HepG2 (cell line): ENCODE measurements around the gene ZNF606.

Source experiments
- BCLAF1 ChIP-seq: fragments of 450-650 bp; IDR thresholded peaks from 2 replicates; pipeline ENCODE4 v1.6.1; 2017; ENCODE audit warnings: mild to moderate bottlenecking
- CTCF ChIP-seq: sonication (generic); formaldehyde crosslinking; IDR thresholded peaks from 2 replicates; pipeline ENCODE4 v1.5.0; 2020; ENCODE audit warnings: mild to moderate bottlenecking, missing genetic modification reagents, moderate library complexity
- DNMT1 ChIP-seq: sonication (generic); formaldehyde crosslinking; IDR thresholded peaks from 2 replicates; pipeline ENCODE4 v1.5.1; 2020; ENCODE audit warnings: mild to moderate bottlenecking, missing genetic modification reagents
- FOXA1 ChIP-seq, 2 experiments: fragments of 450-650 bp in 1 of 2; sonication (generic) in 1 of 2; formaldehyde crosslinking in 1 of 2; IDR thresholded peaks; 2 replicates each; pipeline versions ENCODE4 v1.4.0 to v1.6.1; 2016 to 2020; ENCODE audit warnings: missing genetic modification reagents in 1 of 2
- KDM1A ChIP-seq: IDR thresholded peaks from 2 replicates; pipeline ENCODE4 v1.6.1; 2016; ENCODE audit warnings: missing compliant biosample characterization
- MZF1 ChIP-seq: sonication (generic); formaldehyde crosslinking; IDR thresholded peaks from 2 replicates; pipeline ENCODE4 v1.8.1; 2023; ENCODE audit warnings: mild to moderate bottlenecking, missing genetic modification reagents, borderline replicate concordance
- NFYC ChIP-seq: IDR thresholded peaks from 2 replicates; pipeline ENCODE4 v1.6.1; 2016; ENCODE audit warnings: missing genetic modification reagents, missing compliant biosample characterization
- ZMYM3 ChIP-seq: sonication (generic); formaldehyde crosslinking; IDR thresholded peaks from 2 replicates; pipeline ENCODE4 v1.5.1; 2020; ENCODE audit warnings: mild to moderate bottlenecking, missing genetic modification reagents
- ZNF121 ChIP-seq: sonication (generic); formaldehyde crosslinking; IDR thresholded peaks from 2 replicates; pipeline ENCODE4 v1.5.0; 2020; ENCODE audit warnings: mild to moderate bottlenecking, missing genetic modification reagents
- ZNF317 ChIP-seq: sonication (generic); formaldehyde crosslinking; IDR thresholded peaks from 2 replicates; pipeline ENCODE4 v1.5.0; 2020; ENCODE audit warnings: mild to moderate bottlenecking, missing genetic modification reagents
- ZNF382 ChIP-seq: sonication (generic); formaldehyde crosslinking; IDR thresholded peaks from 2 replicates; pipeline ENCODE4 v1.5.0; 2020; ENCODE audit warnings: missing genetic modification reagents, mild to moderate bottlenecking, borderline replicate concordance
- TF ChIP-seq, protein P1 (sequence below): IDR thresholded peaks from 2 replicates; pipeline ENCODE4 v1.6.1; 2016
- TF ChIP-seq, protein P2 (sequence below): sonication (generic); formaldehyde crosslinking; IDR thresholded peaks from 2 replicates; pipeline ENCODE4 v1.5.0; 2020; ENCODE audit warnings: mild to moderate bottlenecking, low read depth, missing genetic modification reagents, borderline replicate concordance

DNA sequence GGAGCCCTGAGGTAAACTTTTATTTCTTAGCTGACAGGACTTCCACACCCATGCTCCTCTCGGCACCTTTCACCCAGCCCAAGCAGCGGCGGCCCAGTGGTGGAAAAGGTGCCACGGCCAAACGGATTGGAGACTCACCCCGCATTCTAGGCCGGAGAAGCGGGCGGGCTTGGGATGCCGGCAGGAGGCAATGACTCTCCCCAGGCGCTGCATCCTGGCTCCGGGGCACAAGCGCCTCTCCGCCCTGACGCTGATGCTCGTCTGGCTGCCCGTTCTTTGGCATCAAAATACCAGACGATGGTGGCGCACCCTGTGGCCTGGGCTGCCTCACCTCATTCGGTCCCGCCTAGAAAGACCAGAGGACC lies 6.7 kb upstream of the ZNF606 start:
- no peak for TF ChIP-seq BCLAF1
- TF ChIP-seq, protein P1, sequence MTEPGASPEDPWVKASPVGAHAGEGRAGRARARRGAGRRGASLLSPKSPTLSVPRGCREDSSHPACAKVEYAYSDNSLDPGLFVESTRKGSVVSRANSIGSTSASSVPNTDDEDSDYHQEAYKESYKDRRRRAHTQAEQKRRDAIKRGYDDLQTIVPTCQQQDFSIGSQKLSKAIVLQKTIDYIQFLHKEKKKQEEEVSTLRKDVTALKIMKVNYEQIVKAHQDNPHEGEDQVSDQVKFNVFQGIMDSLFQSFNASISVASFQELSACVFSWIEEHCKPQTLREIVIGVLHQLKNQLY (CRISPR knock-in tag) = no peak
- no peak for TF ChIP-seq FOXA1 (IDR thresholded peaks at IDR 0.05)
- TF ChIP-seq FOXA1 (CRISPR knock-in tag; IDR thresholded peaks at IDR 0.05) = no peak
- TF ChIP-seq KDM1A = no peak
- no peak for TF ChIP-seq ZNF121 (CRISPR knock-in tag)
- TF ChIP-seq ZNF317 (CRISPR knock-in tag) = no peak
- no peak for TF ChIP-seq ZMYM3 (CRISPR knock-in tag)
- TF ChIP-seq MZF1 (CRISPR knock-in tag) = no peak
- no peak for TF ChIP-seq ZNF382 (CRISPR knock-in tag)
- TF ChIP-seq CTCF (CRISPR knock-in tag) = no peak
- no peak for TF ChIP-seq NFYC (CRISPR knock-in tag)
- TF ChIP-seq, protein P2, sequence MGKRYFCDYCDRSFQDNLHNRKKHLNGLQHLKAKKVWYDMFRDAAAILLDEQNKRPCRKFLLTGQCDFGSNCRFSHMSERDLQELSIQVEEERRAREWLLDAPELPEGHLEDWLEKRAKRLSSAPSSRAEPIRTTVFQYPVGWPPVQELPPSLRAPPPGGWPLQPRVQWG (CRISPR knock-in tag) = no peak
- no peak for TF ChIP-seq DNMT1 (CRISPR knock-in tag)
